NCI-H1694 (cell line): ENCODE data around the gene AADAC.
"Not testable (repeated sequence)": the region's sequence is repeated elsewhere in the genome, so short reads cannot be mapped to it uniquely, and the experiment has no call there.

Experiments used
- DNase-seq: peaks from one replicate; lab custom pipeline; 2025; lab: John Stamatoyannopoulos, UW

Gene AADAC

GRCh38 chr3:151856641-151857040 lies 42.7 kb downstream of the AADAC start:
- DNase-seq: no peak

GRCh38 chr3:151859233-151859673 lies 45.3 kb downstream of the AADAC start:
- DNase-seq: no peak

- no peak for DNase-seq
Measured at GRCh38 chr3:151859905-151860304, 46.0 kb downstream of the AADAC start.

- no peak for DNase-seq
Measured at GRCh38 chr3:151863611-151864010, 49.7 kb downstream of the AADAC start.

GRCh38 chr3:151864423-151865101 lies 50.6 kb downstream of the AADAC start:
- no peak for DNase-seq

- no peak for DNase-seq
Measured at GRCh38 chr3:151866711-151867410, 52.9 kb downstream of the AADAC start.

GRCh38 chr3:151867666-151868065 lies 53.8 kb downstream of the AADAC start:
- DNase-seq: no peak

GRCh38 chr3:151869181-151869580 lies 55.3 kb downstream of the AADAC start:
- DNase-seq: no peak

- DNase-seq: no peak
Measured at GRCh38 chr3:151871639-151872468, 57.9 kb downstream of the AADAC start.

GRCh38 chr3:151873398-151873797 lies 59.5 kb downstream of the AADAC start, which contains the start of gene SUCNR1:
TSS of gene SUCNR1 (plus strand) at chr3:151873643. CDS start at chr3:151879893, 6,250 bp downstream.
- no peak for DNase-seq

GRCh38 chr3:151874079-151874478 lies 60.2 kb downstream of the AADAC start:
- DNase-seq: not testable (repeated sequence)

GRCh38 chr3:151875759-151876158 lies 61.8 kb downstream of the AADAC start:
- DNase-seq: no peak

- DNase-seq: no peak
Measured at GRCh38 chr3:151877269-151877668, 63.4 kb downstream of the AADAC start.
